SK-N-SH treated with all-trans-retinoic acid at 6 μM for 48 hours (cell line): ENCODE results near the gene FAM209B.

ENCODE experiments used
- ATAC-seq: fragments of 200-7000 bp; cut with Tn5 transposase; 3 replicates; pipeline ENCODE4 v1.9.1; 2020; ENCODE audit warnings: mild to moderate bottlenecking, moderate library complexity
- BACH2 ChIP-seq: fragments of 250-450 bp; sonication (Bioruptor Pico); IDR thresholded peaks from 2 replicates; pipeline ENCODE4 v1.9.0; 2021; ENCODE audit warnings: mild to moderate bottlenecking, borderline replicate concordance
- CREB5 ChIP-seq: fragments of 250-450 bp; sonication (Bioruptor Pico); IDR thresholded peaks from 2 replicates; pipeline ENCODE4 v1.5.1; 2020; ENCODE audit warnings: low read depth, mild to moderate bottlenecking, moderate library complexity
- CSDC2 ChIP-seq: fragments of 250-450 bp; sonication (Bioruptor Pico); IDR thresholded peaks from 2 replicates; pipeline ENCODE4 v1.5.0; 2020; ENCODE audit warnings: mild to moderate bottlenecking, moderate library complexity
- CSRNP3 ChIP-seq: fragments of 250-450 bp; sonication (Bioruptor Pico); IDR thresholded peaks from 2 replicates; pipeline ENCODE4 v1.5.1; 2021; ENCODE audit warnings: mild to moderate bottlenecking, moderate library complexity
- ESRRG ChIP-seq: fragments of 250-450 bp; sonication (Bioruptor Pico); IDR thresholded peaks from 2 replicates; pipeline ENCODE4 v1.6.1; 2021; ENCODE audit warnings: mild to moderate bottlenecking
- GLIS3 ChIP-seq: fragments of 250-450 bp; sonication (Bioruptor Pico); IDR thresholded peaks from 2 replicates; pipeline ENCODE4 v1.5.0; 2020; ENCODE audit warnings: mild to moderate bottlenecking, moderate library complexity
- ISL1 ChIP-seq: fragments of 250-450 bp; sonication (Bioruptor Pico); IDR thresholded peaks from 2 replicates; pipeline ENCODE4 v2.1.2; 2022; ENCODE audit warnings: mild to moderate bottlenecking, moderate library complexity
- PATZ1 ChIP-seq: fragments of 250-450 bp; sonication (Bioruptor Pico); IDR thresholded peaks from 2 replicates; pipeline ENCODE4 v1.8.0; 2020; ENCODE audit warnings: mild to moderate bottlenecking, moderate library complexity, borderline replicate concordance
- POU6F1 ChIP-seq: fragments of 250-450 bp; sonication (Bioruptor Pico); IDR thresholded peaks from 2 replicates; pipeline ENCODE4 v1.8.0; 2021; ENCODE audit warnings: low read depth, mild to moderate bottlenecking, moderate library complexity, borderline replicate concordance
- RARB ChIP-seq: fragments of 250-450 bp; sonication (Bioruptor Pico); IDR thresholded peaks from 2 replicates; pipeline ENCODE4 v1.8.0; 2021; ENCODE audit warnings: mild to moderate bottlenecking, moderate library complexity
- SNAI2 ChIP-seq: fragments of 250-450 bp; sonication (Bioruptor Pico); IDR thresholded peaks from 2 replicates; pipeline ENCODE4 v1.5.0; 2020; ENCODE audit warnings: mild to moderate bottlenecking, moderate library complexity
- TCF4 ChIP-seq: fragments of 250-450 bp; sonication (Bioruptor Pico); IDR thresholded peaks from 2 replicates; pipeline ENCODE4 v1.8.0; 2021; ENCODE audit warnings: mild to moderate bottlenecking, moderate library complexity, borderline replicate concordance
- TOX ChIP-seq: fragments of 250-450 bp; sonication (Bioruptor Pico); IDR thresholded peaks from 2 replicates; pipeline ENCODE4 v1.8.0; 2021; ENCODE audit warnings: mild to moderate bottlenecking, moderate library complexity, borderline replicate concordance
- ZC3H10 ChIP-seq: fragments of 250-450 bp; sonication (Bioruptor Pico); IDR thresholded peaks from 2 replicates; pipeline ENCODE4 v1.5.1; 2021; ENCODE audit warnings: mild to moderate bottlenecking, moderate library complexity
- ZFP3 ChIP-seq: fragments of 250-450 bp; sonication (Bioruptor Pico); IDR thresholded peaks from 2 replicates; pipeline ENCODE4 v1.5.0; 2020; ENCODE audit warnings: mild to moderate bottlenecking, moderate library complexity
- ZFP30 ChIP-seq: fragments of 450-650 bp; formaldehyde crosslinking; IDR thresholded peaks from 2 replicates; pipeline ENCODE4 v1.5.0; 2022; ENCODE audit warnings: mild to moderate bottlenecking, moderate library complexity
- ZNF565 ChIP-seq: fragments of 450-650 bp; formaldehyde crosslinking; conservative IDR thresholded peaks from 2 replicates; pipeline ENCODE4 v1.5.0; 2020; ENCODE audit warnings: low read depth, mild to moderate bottlenecking, moderate library complexity
- ZNF8 ChIP-seq: fragments of 450-650 bp; formaldehyde crosslinking; IDR thresholded peaks from 2 replicates; pipeline ENCODE4 v1.5.0; 2020; ENCODE audit warnings: mild to moderate bottlenecking, moderate library complexity
- TF ChIP-seq, protein P1 (sequence below): fragments of 250-450 bp; sonication (Bioruptor Pico); IDR thresholded peaks from 2 replicates; pipeline ENCODE4 v1.5.0; 2020; ENCODE audit warnings: mild to moderate bottlenecking, moderate library complexity

FAM209B gene

GRCh38 chr20:56581701-56582100 lies 48.7 kb downstream of the FAM209B start:
- ATAC-seq, result no peak

GRCh38 chr20:56582542-56582941 lies 49.5 kb downstream of the FAM209B start:
- ATAC-seq, result no peak
- TF ChIP-seq POU6F1 (CRISPR knock-in tag) (no peak), BACH2 (CRISPR knock-in tag) (no peak), ESRRG (CRISPR knock-in tag) (no peak), TCF4 (CRISPR knock-in tag) (no peak), RARB (no peak), ZNF565 (no peak), ZC3H10 (CRISPR knock-in tag) (no peak), CREB5 (no peak)
- TF ChIP-seq, protein P1, sequence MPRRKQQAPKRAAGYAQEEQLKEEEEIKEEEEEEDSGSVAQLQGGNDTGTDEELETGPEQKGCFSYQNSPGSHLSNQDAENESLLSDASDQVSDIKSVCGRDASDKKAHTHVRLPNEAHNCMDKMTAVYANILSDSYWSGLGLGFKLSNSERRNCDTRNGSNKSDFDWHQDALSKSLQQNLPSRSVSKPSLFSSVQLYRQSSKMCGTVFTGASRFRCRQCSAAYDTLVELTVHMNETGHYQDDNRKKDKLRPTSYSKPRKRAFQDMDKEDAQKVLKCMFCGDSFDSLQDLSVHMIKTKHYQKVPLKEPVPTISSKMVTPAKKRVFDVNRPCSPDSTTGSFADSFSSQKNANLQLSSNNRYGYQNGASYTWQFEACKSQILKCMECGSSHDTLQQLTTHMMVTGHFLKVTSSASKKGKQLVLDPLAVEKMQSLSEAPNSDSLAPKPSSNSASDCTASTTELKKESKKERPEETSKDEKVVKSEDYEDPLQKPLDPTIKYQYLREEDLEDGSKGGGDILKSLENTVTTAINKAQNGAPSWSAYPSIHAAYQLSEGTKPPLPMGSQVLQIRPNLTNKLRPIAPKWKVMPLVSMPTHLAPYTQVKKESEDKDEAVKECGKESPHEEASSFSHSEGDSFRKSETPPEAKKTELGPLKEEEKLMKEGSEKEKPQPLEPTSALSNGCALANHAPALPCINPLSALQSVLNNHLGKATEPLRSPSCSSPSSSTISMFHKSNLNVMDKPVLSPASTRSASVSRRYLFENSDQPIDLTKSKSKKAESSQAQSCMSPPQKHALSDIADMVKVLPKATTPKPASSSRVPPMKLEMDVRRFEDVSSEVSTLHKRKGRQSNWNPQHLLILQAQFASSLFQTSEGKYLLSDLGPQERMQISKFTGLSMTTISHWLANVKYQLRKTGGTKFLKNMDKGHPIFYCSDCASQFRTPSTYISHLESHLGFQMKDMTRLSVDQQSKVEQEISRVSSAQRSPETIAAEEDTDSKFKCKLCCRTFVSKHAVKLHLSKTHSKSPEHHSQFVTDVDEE, result no peak
- TF ChIP-seq, all 23 proteins: peak for 0

More at GRCh38 chr20:56581701-56582100, 48.7 kb downstream of the FAM209B start:
- TF ChIP-seq CSRNP3 (no peak), ISL1 (no peak), TOX (no peak), POU6F1 (CRISPR knock-in tag) (no peak), GLIS3 (CRISPR knock-in tag) (no peak), ESRRG (CRISPR knock-in tag) (no peak), PATZ1 (no peak), ZNF8 (no peak)

DNA sequence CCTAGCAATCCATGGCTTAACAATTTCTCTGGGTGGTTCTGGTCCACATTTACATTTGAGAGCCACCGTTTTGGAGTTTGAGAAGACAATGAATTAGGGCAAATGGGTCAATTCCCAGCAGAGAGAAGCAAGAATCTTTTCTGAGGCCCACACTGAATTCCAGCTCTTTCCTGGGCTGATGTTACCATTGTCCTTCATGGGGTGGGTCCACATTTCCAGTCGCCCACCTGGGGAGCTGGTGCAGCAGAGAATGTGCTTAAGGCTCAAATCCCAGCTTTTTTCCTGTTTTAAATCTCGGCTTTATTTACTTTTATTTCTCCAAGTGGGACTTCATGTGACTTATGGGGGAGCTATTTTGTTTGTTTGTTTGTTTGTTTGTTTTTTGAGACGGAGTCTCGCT lies 51.9 kb downstream of the FAM209B start:
- ATAC-seq, result no peak
- TF ChIP-seq ZFP30 (CRISPR knock-in tag), result no peak
- no peak for TF ChIP-seq CSDC2 (CRISPR knock-in tag)
- no peak for TF ChIP-seq SNAI2 (CRISPR knock-in tag)
- no peak for TF ChIP-seq CSRNP3
- TF ChIP-seq ZNF8, result no peak
- TF ChIP-seq RARB, result no peak
- no peak for TF ChIP-seq CREB5
- no peak for TF ChIP-seq ZNF565
- no peak for TF ChIP-seq ZFP3 (CRISPR knock-in tag)
- TF ChIP-seq, protein P1, result no peak
- TF ChIP-seq POU6F1 (CRISPR knock-in tag), result no peak
- TF ChIP-seq, all 23 proteins: peak for 0
